GM21515 (cell line): ENCODE results near the gene PDLIM7.
"Not testable (repeated sequence)": the region's sequence is repeated elsewhere in the genome, so short reads cannot be mapped to it uniquely, and the experiment has no call there.

Experiments
- ATAC-seq: cut with Tn5 transposase; IDR thresholded peaks from one replicate; pipeline ENCODE4 v1.9.1; 2021; ENCODE audit not compliant: unreplicated experiment

Gene PDLIM7

GRCh38 chr5:177497292-177498012, at the start of gene PDLIM7:
TSS of gene PDLIM7 (minus strand) at chr5:177497604. CDS start at chr5:177496512, 1,092 bp downstream.
- ATAC-seq = peak; percentile 68

- no peak for ATAC-seq
Measured at GRCh38 chr5:177546258-177546741, 48.9 kb upstream of the PDLIM7 start.

- ATAC-seq = no peak
Measured at GRCh38 chr5:177545487-177546257, 48.3 kb upstream of the PDLIM7 start.

- ATAC-seq = no peak
Measured at GRCh38 chr5:177542816-177543465, 45.5 kb upstream of the PDLIM7 start.

- no peak for ATAC-seq
Measured at GRCh38 chr5:177540438-177540837, 43.0 kb upstream of the PDLIM7 start.

GRCh38 chr5:177539411-177539810, 42.0 kb upstream of the PDLIM7 start:
- no peak for ATAC-seq

- ATAC-seq = no peak
Measured at GRCh38 chr5:177538876-177539275, 41.5 kb upstream of the PDLIM7 start.

GRCh38 chr5:177537389-177538361, 40.3 kb upstream of the PDLIM7 start:
- no peak for ATAC-seq

- no peak for ATAC-seq
Measured at GRCh38 chr5:177536386-177536785, 39.0 kb upstream of the PDLIM7 start.

GRCh38 chr5:177535125-177535524, 37.7 kb upstream of the PDLIM7 start:
- no peak for ATAC-seq

- ATAC-seq = not testable (repeated sequence)
Measured at GRCh38 chr5:177534433-177534832, 37.0 kb upstream of the PDLIM7 start.

- no peak for ATAC-seq
Measured at GRCh38 chr5:177531209-177531940, 34.0 kb upstream of the PDLIM7 start.

GRCh38 chr5:177530638-177531037, 33.2 kb upstream of the PDLIM7 start:
- no peak for ATAC-seq

- no peak for ATAC-seq
Measured at GRCh38 chr5:177529247-177530203, 32.1 kb upstream of the PDLIM7 start.

- no peak for ATAC-seq
Measured at GRCh38 chr5:177528631-177529030, 31.2 kb upstream of the PDLIM7 start.

- no peak for ATAC-seq
Measured at GRCh38 chr5:177527595-177527994, 30.2 kb upstream of the PDLIM7 start.

GRCh38 chr5:177526791-177527190, 29.4 kb upstream of the PDLIM7 start:
- ATAC-seq = no peak

- no peak for ATAC-seq
Measured at GRCh38 chr5:177526191-177526590, 28.8 kb upstream of the PDLIM7 start.
